RKO (cell line): Measurements from ENCODE around the gene RAPGEF2.
A peak's percentile ranks its signal among the peaks of the same experiment; 100 is the strongest.
"Not testable (repeated sequence)": the region's sequence is repeated elsewhere in the genome, so short reads cannot be mapped to it uniquely, and the experiment has no call there.

ENCODE experiments used
- DNase-seq: peaks from one replicate; pipeline ENCODE4 v3.0.0-alpha.2; 2016; ENCODE audit warnings: low spot score

The RAPGEF2 gene

DNA sequence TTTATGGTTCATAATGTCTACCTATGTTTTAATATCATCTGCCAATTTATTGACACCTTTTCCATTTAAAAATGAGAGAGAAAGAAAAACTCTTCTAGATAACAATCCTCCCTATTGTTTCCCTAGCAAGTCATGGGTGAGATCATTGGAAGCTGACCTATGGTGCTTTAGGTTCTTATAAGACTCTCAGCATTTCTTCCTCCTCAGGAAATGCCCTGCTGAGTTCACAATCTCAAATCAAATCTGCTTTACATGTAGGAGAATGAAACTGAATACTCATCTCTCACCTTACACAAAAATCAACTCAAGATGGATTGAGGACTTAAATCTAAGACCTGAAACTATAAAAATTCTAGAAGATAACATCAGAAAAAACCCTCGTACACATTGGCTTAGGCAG lies 267.4 kb downstream of the RAPGEF2 start:
- DNase-seq: no peak

DNA sequence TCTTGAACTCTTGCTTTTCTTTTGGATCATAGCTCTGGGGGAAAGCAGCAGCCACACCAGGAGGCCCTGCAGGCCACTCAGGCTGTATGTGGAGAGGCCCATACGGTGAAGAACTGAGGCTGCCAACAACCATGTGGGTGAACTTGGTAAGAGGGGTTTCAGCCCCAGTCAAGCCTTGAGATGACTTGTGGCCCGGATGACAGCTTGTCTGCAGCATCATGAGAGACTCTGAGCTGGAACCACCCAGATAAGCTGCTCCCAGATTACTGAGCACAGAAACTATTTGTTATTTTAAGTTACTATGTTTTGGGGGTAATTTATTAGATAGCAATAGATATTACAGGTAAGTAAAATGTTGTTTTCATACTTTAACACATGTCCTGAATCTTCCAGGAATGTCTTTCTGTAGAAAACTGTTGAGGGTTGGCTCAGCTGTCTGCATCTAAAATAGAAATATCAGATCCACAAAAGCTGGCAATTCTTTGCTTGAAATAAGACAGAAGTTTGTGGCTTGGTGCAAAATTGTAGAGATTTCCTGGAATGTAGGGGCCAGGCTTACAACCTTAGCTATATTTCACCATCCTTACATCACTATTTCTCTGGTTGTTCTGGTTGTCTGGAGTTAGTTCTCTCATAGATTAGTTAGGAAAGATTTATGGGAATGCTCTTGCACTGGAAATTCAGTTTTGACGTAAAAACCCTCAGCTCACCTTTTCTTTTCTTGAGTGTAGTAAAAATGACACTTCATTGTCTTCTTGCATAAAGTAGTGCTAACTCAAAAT lies 272.1 kb downstream of the RAPGEF2 start:
- no peak for DNase-seq

- DNase-seq: no peak
These were observed 273.4 kb downstream of the RAPGEF2 start for GRCh38 chr4:159376289-159376688.

DNA sequence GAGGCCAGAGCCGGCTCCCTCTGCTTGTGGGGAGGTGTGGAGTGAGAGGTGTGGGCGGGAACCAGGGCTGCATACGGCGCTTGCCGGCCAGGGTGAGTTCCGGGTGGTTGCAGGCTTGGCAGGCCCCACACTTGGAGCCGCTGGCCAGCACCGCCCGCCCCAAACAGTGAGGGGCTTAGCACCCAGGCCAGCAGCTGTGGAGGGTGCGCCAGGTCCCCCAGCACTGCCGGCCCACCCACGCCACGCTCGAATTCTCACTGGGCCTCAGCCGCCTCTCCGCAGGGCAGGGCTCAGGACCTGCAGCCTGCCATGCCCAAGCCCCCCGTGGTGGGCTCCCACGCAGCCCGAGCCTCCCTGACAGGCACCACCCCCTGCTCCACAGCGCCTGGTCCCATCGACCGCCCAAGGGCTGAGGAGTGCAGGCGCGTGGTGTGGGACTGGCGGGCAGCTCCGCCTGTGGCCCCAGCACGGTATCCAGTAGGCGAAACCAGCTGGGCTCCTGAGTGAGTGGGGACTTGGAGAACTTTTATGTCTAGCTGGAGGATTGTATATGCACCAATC lies 275.3 kb downstream of the RAPGEF2 start:
- no peak for DNase-seq

- not testable (repeated sequence) for DNase-seq
These were observed 276.2 kb downstream of the RAPGEF2 start for GRCh38 chr4:159379064-159379463.

GRCh38 chr4:159379836-159380235 lies 277.0 kb downstream of the RAPGEF2 start:
- DNase-seq: no peak

- no peak for DNase-seq
These were observed 280.1 kb downstream of the RAPGEF2 start for GRCh38 chr4:159382856-159383561.

GRCh38 chr4:159383562-159383931 lies 280.7 kb downstream of the RAPGEF2 start:
- no peak for DNase-seq

DNA sequence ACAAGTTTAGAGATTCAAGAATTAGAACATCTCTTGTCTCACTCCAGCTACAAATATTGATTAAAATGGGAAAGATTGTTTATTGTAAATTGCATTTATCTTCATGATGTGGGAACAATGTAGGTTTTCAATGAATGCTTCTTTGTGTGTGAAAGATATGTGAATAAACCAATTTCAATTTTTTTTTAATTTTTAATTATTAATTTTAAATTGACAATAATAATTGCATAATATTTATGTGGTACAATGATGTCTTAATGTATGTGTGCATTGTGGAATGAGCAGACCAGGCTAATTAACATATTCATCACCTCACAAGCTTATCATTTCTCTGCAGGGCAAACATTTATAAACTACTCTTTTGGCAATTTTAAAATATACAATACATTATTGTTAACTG lies 281.1 kb downstream of the RAPGEF2 start:
- no peak for DNase-seq

DNA sequence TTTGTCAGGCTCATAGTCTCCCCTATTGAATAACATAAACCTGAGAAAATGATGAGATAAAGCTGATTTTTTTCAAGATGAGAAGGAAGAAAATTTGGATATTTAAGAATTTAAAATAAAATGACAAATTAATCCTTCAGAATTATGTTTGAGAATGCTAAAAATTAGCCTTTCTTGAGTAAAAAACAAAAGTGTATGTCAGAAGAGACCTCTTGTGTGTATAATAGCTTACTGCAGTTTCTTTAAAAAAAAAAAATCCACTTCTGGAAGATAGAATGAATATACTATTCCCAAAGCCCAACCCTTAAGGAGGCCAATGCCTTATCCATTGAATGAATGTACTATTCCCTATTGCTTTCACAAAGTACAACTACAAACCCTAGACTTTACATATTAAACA lies 281.8 kb downstream of the RAPGEF2 start:
- DNase-seq: peak; percentile 11

- no peak for DNase-seq
These were observed 283.7 kb downstream of the RAPGEF2 start for GRCh38 chr4:159386620-159387019.

DNA sequence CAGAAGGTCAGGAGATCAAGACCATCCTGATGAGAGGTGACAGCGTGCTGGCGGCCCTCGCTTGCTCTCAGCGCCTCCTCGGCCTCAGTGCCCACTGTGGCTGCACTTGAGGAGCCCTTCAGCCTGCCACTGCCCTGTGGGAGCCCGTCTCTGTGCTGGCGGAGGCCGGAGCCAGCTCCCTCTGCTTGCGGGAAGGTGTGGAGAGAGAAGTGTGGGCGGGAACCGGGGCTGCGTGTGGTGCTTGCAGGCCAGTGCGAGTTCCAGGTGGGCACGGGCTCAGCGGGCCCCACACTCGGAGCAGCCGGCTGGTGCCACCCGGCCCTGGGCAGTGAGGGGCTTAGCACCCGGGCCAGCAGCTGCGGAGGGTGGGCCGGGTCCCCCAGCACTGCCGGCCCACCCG lies 286.9 kb downstream of the RAPGEF2 start:
- DNase-seq: no peak

- DNase-seq: peak; percentile 94
These were observed 287.8 kb downstream of the RAPGEF2 start for GRCh38 chr4:159390648-159391047.

- DNase-seq: peak; percentile 58
These were observed 292.8 kb downstream of the RAPGEF2 start for GRCh38 chr4:159395693-159396092.

DNA sequence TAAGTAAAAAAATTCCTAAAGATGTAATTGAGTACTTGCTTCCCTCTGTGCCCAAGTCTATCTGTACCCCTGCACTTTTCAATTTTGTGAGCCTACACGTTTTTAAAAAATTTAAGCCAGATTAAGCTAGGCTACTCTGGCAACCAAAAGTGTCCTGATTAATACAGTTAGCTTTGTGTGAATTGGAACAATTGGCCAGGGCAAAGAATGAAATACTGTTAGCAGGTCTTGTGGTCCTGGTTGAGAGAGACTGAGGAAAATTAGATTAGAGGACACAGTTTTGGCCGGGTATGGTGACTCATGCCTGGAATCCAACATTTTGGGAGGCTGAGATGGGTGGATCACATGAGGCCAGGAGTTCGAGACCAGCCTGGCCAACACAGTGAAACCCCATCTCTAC lies 293.3 kb downstream of the RAPGEF2 start:
- no peak for DNase-seq

- DNase-seq: no peak
These were observed 295.4 kb downstream of the RAPGEF2 start for GRCh38 chr4:159398236-159398638.

GRCh38 chr4:159400558-159401225 lies 297.8 kb downstream of the RAPGEF2 start:
- DNase-seq: no peak

- no peak for DNase-seq
These were observed 298.4 kb downstream of the RAPGEF2 start for GRCh38 chr4:159401226-159401712.

GRCh38 chr4:159401791-159402380 lies 299.0 kb downstream of the RAPGEF2 start:
- peak; percentile 82 for DNase-seq
